Transverse colon (tissue), 4 donors: ENCODE measurements around the gene VARS1.

ENCODE experiments used
- POLR2A ChIP-seq: fragments of 450-650 bp; IDR thresholded peaks from one replicate; pipeline ENCODE4 v1.6.1; 2016; ENCODE audit warnings: antibody characterized with exemption, mild to moderate bottlenecking, moderate library complexity
- POLR2AphosphoS5 ChIP-seq, 3 donors: sonication (generic); formaldehyde crosslinking; IDR thresholded peaks; one replicate each; pipeline ENCODE4 v1.6.1; 2016; ENCODE audit warnings: antibody characterized with exemption in 3 of 3
- TF ChIP-seq, protein P1 (sequence below), 5 experiments: fragments of 200-600 bp in 3 of 5; fragments of 450-650 bp in 2 of 5; sonication (generic) in 3 of 5; IDR thresholded peaks; 1 replicate in 2 of 5; 2 replicates in 3 of 5; pipeline ENCODE4 v1.5.1; 2016 to 2017; ENCODE audit warnings: antibody characterized with exemption in 5 of 5, inconsistent platforms in 3 of 5, mild to moderate bottlenecking in 2 of 5, moderate library complexity in 1 of 5

DNA sequence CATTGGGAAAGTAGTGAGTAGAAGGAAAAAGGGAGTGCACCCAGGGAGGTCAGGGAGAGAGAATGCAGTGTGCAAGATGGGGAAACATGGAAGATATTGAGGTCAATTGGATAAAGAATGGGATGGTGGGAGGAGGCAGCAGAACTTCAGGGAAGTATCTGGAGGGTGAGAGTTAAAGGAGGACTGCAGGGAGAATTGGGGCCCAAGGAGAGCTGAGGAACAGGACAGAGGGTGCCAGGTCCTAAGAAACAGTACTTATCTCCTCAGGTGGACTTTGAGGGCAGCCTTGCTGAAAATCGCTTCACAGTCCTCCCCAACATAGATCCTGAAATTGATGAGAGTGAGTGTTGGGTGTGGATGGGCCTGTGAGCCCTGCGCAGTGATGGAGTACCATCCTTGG, 37.3 kb downstream of the VARS1 start:
- no peak for TF ChIP-seq POLR2A
- TF ChIP-seq, protein P1, sequence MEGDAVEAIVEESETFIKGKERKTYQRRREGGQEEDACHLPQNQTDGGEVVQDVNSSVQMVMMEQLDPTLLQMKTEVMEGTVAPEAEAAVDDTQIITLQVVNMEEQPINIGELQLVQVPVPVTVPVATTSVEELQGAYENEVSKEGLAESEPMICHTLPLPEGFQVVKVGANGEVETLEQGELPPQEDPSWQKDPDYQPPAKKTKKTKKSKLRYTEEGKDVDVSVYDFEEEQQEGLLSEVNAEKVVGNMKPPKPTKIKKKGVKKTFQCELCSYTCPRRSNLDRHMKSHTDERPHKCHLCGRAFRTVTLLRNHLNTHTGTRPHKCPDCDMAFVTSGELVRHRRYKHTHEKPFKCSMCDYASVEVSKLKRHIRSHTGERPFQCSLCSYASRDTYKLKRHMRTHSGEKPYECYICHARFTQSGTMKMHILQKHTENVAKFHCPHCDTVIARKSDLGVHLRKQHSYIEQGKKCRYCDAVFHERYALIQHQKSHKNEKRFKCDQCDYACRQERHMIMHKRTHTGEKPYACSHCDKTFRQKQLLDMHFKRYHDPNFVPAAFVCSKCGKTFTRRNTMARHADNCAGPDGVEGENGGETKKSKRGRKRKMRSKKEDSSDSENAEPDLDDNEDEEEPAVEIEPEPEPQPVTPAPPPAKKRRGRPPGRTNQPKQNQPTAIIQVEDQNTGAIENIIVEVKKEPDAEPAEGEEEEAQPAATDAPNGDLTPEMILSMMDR (IDR thresholded peaks at IDR 0.05): no peak
- TF ChIP-seq POLR2AphosphoS5 (IDR thresholded peaks at IDR 0.05): no peak
